PC-3 (cell line): ENCODE measurements around the gene MAP2K7. TPM values are rescaled to one million over a fixed set of nuclear protein-coding genes. Genes with fewer than 3 reads are reported as not detected.

Experiments
- ATAC-seq: fragments of 200-7000 bp; cut with Tn5 transposase; 2 replicates; pipeline ENCODE4 v1.9.1; 2020; ENCODE audit warnings: mild to moderate bottlenecking, moderate library complexity
- BruUV-seq: library from RNA; stranded (reverse); fragments of 400-500 nt; replicated peaks from 2 replicates; lab custom pipeline; 2021; lab: Mats Ljungman, UMichigan
- CTCF ChIA-PET: fragments of 300-600 bp; sonication (Branson Sonifier 250); formaldehyde crosslinking; loops from one replicate; lab custom pipeline; 2022; ENCODE audit warnings: antibody characterized with exemption; lab: Charles Lee
- POLR2A ChIA-PET: fragments of 300-600 bp; sonication (Branson Sonifier 250); formaldehyde crosslinking; loops from one replicate; lab custom pipeline; 2022; ENCODE audit warnings: antibody characterized with exemption; ENCODE audit not compliant: unreplicated experiment; lab: Charles Lee
- DNase-seq: peaks from one replicate; pipeline ENCODE4 v3.0.0-alpha.2; 2015
- H2AFZ ChIP-seq: fragments of 300-600 bp; sonication (generic); 2 replicates; pipeline ENCODE4 v1.6.0; 2016; ENCODE audit warnings: antibody characterized with exemption, low read length
- H3F3A ChIP-seq: fragments of 300-600 bp; sonication (generic); one replicate; pipeline ENCODE4 v1.6.0; 2017; ENCODE audit warnings: antibody characterized with exemption, low read length, control low read depth, mild to moderate bottlenecking; ENCODE audit not compliant: unreplicated experiment
- H3K27ac ChIP-seq: fragments of 300-600 bp; sonication (generic); 2 replicates; pipeline ENCODE4 v1.5.1; 2016; ENCODE audit warnings: mild to moderate bottlenecking, low read length
- H3K27me3 ChIP-seq: fragments of 300-600 bp; sonication (generic); 2 replicates; pipeline ENCODE4 v1.6.1; 2016; ENCODE audit warnings: low read length, mixed read lengths
- H3K36me3 ChIP-seq: fragments of 300-600 bp; sonication (generic); 2 replicates; pipeline ENCODE4 v1.6.1; 2016; ENCODE audit warnings: low read depth, mixed run types, low read length, mixed read lengths
- H3K4me1 ChIP-seq: fragments of 300-600 bp; sonication (generic); 2 replicates; pipeline ENCODE4 v1.5.1; 2016; ENCODE audit warnings: low read length; ENCODE audit not compliant: insufficient read depth
- H3K4me2 ChIP-seq: fragments of 300-600 bp; sonication (generic); 2 replicates; pipeline ENCODE4 v1.6.0; 2016; ENCODE audit warnings: low read length
- H3K4me3 ChIP-seq: fragments of 300-600 bp; sonication (generic); 2 replicates; pipeline ENCODE4 v1.5.1; 2016; ENCODE audit warnings: mild to moderate bottlenecking, low read length, mixed read lengths
- H3K79me2 ChIP-seq: fragments of 300-600 bp; sonication (generic); 2 replicates; pipeline ENCODE4 v1.6.1; 2017; ENCODE audit warnings: low read length, mixed read lengths
- H3K9ac ChIP-seq: fragments of 300-600 bp; sonication (generic); 2 replicates; pipeline ENCODE4 v1.6.0; 2016; ENCODE audit warnings: mild to moderate bottlenecking, low read length
- H3K9me2 ChIP-seq: fragments of 300-600 bp; sonication (generic); replicated peaks from 2 replicates; pipeline ENCODE4 v1.6.1; 2016; ENCODE audit warnings: mixed run types, low read length, mixed read lengths
- H3K9me3 ChIP-seq: fragments of 300-600 bp; sonication (generic); 2 replicates; pipeline ENCODE4 v1.6.1; 2016; ENCODE audit warnings: low read length, mixed read lengths
- H4K20me1 ChIP-seq: fragments of 300-600 bp; sonication (generic); 2 replicates; pipeline ENCODE4 v1.6.1; 2016; ENCODE audit warnings: low read length, mixed read lengths
- CTCF ChIP-seq: fragments of 300-600 bp; sonication (generic); conservative IDR thresholded peaks from 2 replicates; pipeline ENCODE4 v1.5.1; 2017; ENCODE audit warnings: antibody characterized with exemption, low read depth, mild to moderate bottlenecking, low read length
- EZH2 ChIP-seq: fragments of 300-600 bp; sonication (generic); IDR thresholded peaks from one replicate; pipeline ENCODE4 v1.6.1; 2017; ENCODE audit warnings: antibody characterized with exemption, mild to moderate bottlenecking, low read length; ENCODE audit not compliant: unreplicated experiment
- EZH2phosphoT487 ChIP-seq: fragments of 300-600 bp; sonication (generic); IDR thresholded peaks from 2 replicates; pipeline ENCODE4 v1.6.1; 2018; ENCODE audit warnings: mild to moderate bottlenecking, antibody characterized with exemption, low read length, borderline replicate concordance
- intact Hi-C: fragments of 100-400 bp; cut with micrococcal nuclease; formaldehyde crosslinking; loops from 2 replicates; pipeline ENCODE4 v1.9.0; 2023
- total RNA-seq: library from RNA; depleted of rRNA; stranded (reverse); fragments of >200 nt; gene quantifications from 2 replicates; pipeline ENCODE4 v1.2.3, GENCODE V29; 2014

Gene MAP2K7
- total RNA-seq, 1 experiment from 2014 or later = 39.3 TPM

DNA sequence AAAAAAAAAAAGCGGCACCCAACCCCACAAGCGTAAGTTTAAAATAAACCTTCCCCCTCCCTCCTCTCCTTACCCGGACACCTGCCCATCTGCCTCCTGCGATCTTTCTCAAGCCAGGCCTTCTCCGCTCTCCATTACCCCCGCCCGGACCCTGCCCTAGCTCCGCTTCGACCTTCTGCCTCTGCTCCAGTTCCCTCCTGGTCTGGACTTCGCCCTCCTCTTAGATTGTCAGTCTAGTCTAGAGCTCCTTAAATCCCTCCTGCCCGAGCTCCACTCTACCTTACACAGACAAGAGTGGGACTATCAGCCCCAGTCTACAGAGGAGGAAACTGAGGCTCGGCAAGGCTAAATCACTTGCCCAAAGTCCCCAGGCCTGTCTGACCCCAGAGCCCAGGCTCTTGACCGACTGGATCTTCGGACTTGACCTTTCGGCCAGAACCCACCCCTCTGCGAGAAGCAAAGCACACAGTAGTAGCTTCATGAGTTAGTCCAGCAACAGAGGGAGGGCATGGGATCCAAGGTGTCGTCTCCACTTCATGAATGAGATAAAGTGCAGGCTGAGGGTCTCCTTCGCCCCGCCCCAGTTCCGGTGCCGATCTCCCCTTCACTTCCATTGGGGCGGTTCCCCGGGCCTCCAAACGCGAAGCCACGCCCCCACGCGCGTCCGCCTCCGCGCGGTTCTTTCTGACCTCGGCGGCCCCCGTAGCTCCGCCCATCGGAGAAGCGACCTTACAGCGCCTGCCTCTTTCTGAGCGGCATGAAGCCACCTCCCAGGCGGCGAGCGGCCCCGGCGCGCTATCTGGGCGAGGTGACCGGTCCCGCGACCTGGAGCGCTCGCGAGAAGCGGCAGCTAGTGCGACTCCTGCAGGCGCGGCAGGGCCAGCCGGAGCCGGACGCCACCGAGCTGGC is 16.2 kb downstream of the MAP2K7 start, which contains the start of gene SNAPC2:
SNAPC2 (plus strand) TSS at position 729 of the 909 bp plus-strand sequence; CDS start at position 758, 29 bp downstream.
- H4K20me1 ChIP-seq = 0 out of 2 replicates have a peak, but pooled peaks cover 4% of the 10 kb centered on the region
- POLR2A ChIA-PET = interaction anchor here (0.6 to 1.5 kb wide), 12 partner anchors 9 to 525 kb away, joined by 3 to 26 read pairs (median 4); partner anchors contain the start of genes LRRC8E, MAP2K7 and TIMM44

GRCh38 chr19:7920519-7921301 is 17.0 kb downstream of the MAP2K7 start:
- Histone ChIP-seq H3F3A (no peaks in the 10 kb centered on the region), H3K9me2 (no peaks in the 10 kb centered on the region), H3K27ac (peak overlapping the region; percentile 77), H3K4me2 (peak overlapping the region; percentile 89), H3K9me3 (no peaks in the 10 kb centered on the region), H3K36me3 (no peaks in the 10 kb centered on the region; the same call in 1 of the 2 replicates), H3K27me3 (no peaks in the 10 kb centered on the region), H3K4me1 (peaks cover 38% of the 10 kb centered on the region), H4K20me1 (0 out of 2 replicates have a peak, but pooled peaks cover 4% of the 10 kb centered on the region), H2AFZ (peak overlapping the region; percentile 88), H3K4me3 (peak overlapping the region; percentile 87), H3K9ac (peak overlapping the region; percentile 67), H3K79me2 (peaks cover 9% of the 10 kb centered on the region; the same call in 1 of the 2 replicates)
- ATAC-seq = peak; percentile 33
- POLR2A ChIA-PET = interaction anchor here (0.5 to 1.5 kb wide), 8 partner anchors 8 to 465 kb away, joined by 3 to 26 read pairs (median 7); partner anchors contain the start of genes LRRC8E, MAP2K7 and TIMM44
- CTCF ChIA-PET = interaction anchor here (0.5 to 2.6 kb wide), 8 partner anchors 8 to 398 kb away, joined by 3 to 19 read pairs (median 6); partner anchors contain the start of genes MAP2K7 and TIMM44
- TF ChIP-seq CTCF = no peak
- no TSS peak for BruUV-seq
- intact Hi-C loops = loop anchor here (1.0 to 2.0 kb wide), 2 partner anchors 17 to 52 kb away; partner anchors contain the start of gene MAP2K7
- DNase-seq = peak; percentile 96

More for the DNA sequence above, 16.2 kb downstream of the MAP2K7 start, which contains the start of gene SNAPC2:
- intact Hi-C loops = loop anchor here (1.0 to 2.0 kb wide), 2 partner anchors 17 to 51 kb away; partner anchors contain the start of gene MAP2K7
- CTCF ChIA-PET = interaction anchor here (0.6 to 2.6 kb wide), 7 partner anchors 9 to 323 kb away, joined by 3 to 19 read pairs (median 7); partner anchors contain the start of genes MAP2K7 and TIMM44
- DNase-seq (peak; percentile 93), ATAC-seq (peak; percentile 52)
- Histone ChIP-seq H3K27me3 (no peaks in the 10 kb centered on the region), H3K9ac (peak within 1 kb of the TSS; percentile 67), H3K4me3 (peak within 1 kb of the TSS; percentile 87), H3K36me3 (no peaks in the 10 kb centered on the region; the same call in 1 of the 2 replicates), H3K27ac (peak within 1 kb of the TSS; percentile 77), H3K9me2 (no peaks in the 10 kb centered on the region), H3K9me3 (no peaks in the 10 kb centered on the region), H3F3A (no peaks in the 10 kb centered on the region), H2AFZ (peak within 1 kb of the TSS; percentile 88), H3K79me2 (peaks cover 9% of the 10 kb centered on the region; the same call in 1 of the 2 replicates), H3K4me2 (peak within 1 kb of the TSS; percentile 89), H3K4me1 (peaks cover 33% of the 10 kb centered on the region)
- BruUV-seq = TSS peak; percentile 27
- TF ChIP-seq EZH2 (no peak), EZH2phosphoT487 (no peak), CTCF (no peak)
